K562 (cell line): ENCODE data around the gene SH3BGRL3. TPM values are rescaled to one million over a fixed set of nuclear protein-coding genes. Genes with fewer than 3 reads are reported as not detected.

Experiments
- HNRNPUL1 ChIP-seq: fragments of 200-400 bp; formaldehyde crosslinking; IDR thresholded peaks from 2 replicates; pipeline ENCODE4 v1.6.1; 2017; ENCODE audit warnings: low read length
- ILK ChIP-seq: fragments of 450-650 bp; IDR thresholded peaks from 2 replicates; pipeline ENCODE4 v1.6.1; 2016; ENCODE audit warnings: missing genetic modification characterization, low read depth, mild to moderate bottlenecking, missing compliant biosample characterization, moderate library complexity, borderline replicate concordance
- KLF6 ChIP-seq: fragments of 250-450 bp; sonication (Bioruptor Pico); IDR thresholded peaks from 2 replicates; pipeline ENCODE4 v1.4.0; 2020; ENCODE audit warnings: mild to moderate bottlenecking, moderate library complexity, borderline replicate concordance
- LCOR ChIP-seq: sonication (generic); formaldehyde crosslinking; IDR thresholded peaks from 2 replicates; pipeline ENCODE4 v1.8.0; 2022; ENCODE audit warnings: mild to moderate bottlenecking, missing genetic modification reagents
- MXD1 ChIP-seq: fragments of 250-450 bp; sonication (Bioruptor Pico); IDR thresholded peaks from 2 replicates; pipeline ENCODE4 v1.8.0; 2021; ENCODE audit warnings: borderline replicate concordance, mild to moderate bottlenecking, moderate library complexity; ENCODE audit not compliant: poor library complexity, severe bottlenecking
- PHTF2 ChIP-seq: fragments of 250-450 bp; sonication (Bioruptor Pico); IDR thresholded peaks from 2 replicates; pipeline ENCODE4 v1.5.0; 2021; ENCODE audit warnings: mild to moderate bottlenecking
- RAD51 ChIP-seq: fragments of 450-650 bp; IDR thresholded peaks from 2 replicates; pipeline ENCODE4 v1.7.1; 2016; ENCODE audit warnings: low read depth, mild to moderate bottlenecking, borderline replicate concordance
- SFPQ ChIP-seq: fragments of 200-400 bp; formaldehyde crosslinking; IDR thresholded peaks from 2 replicates; pipeline ENCODE4 v1.6.1; 2017; ENCODE audit warnings: mild to moderate bottlenecking, low read depth, low read length, moderate library complexity
- SRSF9 ChIP-seq: fragments of 200-400 bp; formaldehyde crosslinking; IDR thresholded peaks from 2 replicates; pipeline ENCODE4 v1.6.1; 2017; ENCODE audit warnings: low read depth, low read length, borderline replicate concordance
- SUPT5H ChIP-seq: fragments of 450-650 bp; IDR thresholded peaks from 2 replicates; pipeline ENCODE4 v1.6.1; 2016
- ZNF3 ChIP-seq: fragments of 250-450 bp; sonication (Bioruptor Pico); IDR thresholded peaks from 2 replicates; pipeline ENCODE4 v1.5.0; 2021; ENCODE audit warnings: mild to moderate bottlenecking, moderate library complexity
- polyA plus RNA-seq, 8 experiments: library from polyadenylated mRNA; depleted of rRNA in 4 of 8; stranded (reverse) in 5 of 8; unstranded in 3 of 8; fragments of >200 nt; fragmentation: Nextera tagmentation in 2 of 8; fragmentation: Illumina TruSeq in 1 of 8; extraction: Ambion mirVana in 2 of 8; extraction: Trizol in 1 of 8; gene quantifications; 2 replicates each; pipeline versions ENCODE4 v1.2.1 to v1.2.3, GENCODE V29; 2011 to 2014; ENCODE audit warnings: inconsistent platforms in 1 of 8, missing spikeins in 1 of 8
- total RNA-seq, 7 experiments: library from RNA; depleted of rRNA in 6 of 7; stranded (reverse); fragments of >200 nt in 6 of 7; fragmentation: Illumina TruSeq in 2 of 7; extraction: Trizol in 2 of 7; gene quantifications; 2 replicates each; pipeline versions ENCODE4 v1.2.1 to v1.2.3, GENCODE V29; 2011 to 2021; ENCODE audit warnings: low replicate concordance in 1 of 7
- TF ChIP-seq, protein P1 (sequence below): fragments of 450-650 bp; IDR thresholded peaks from 2 replicates; pipeline ENCODE4 v1.6.1; 2017; ENCODE audit warnings: antibody characterized with exemption
- TF ChIP-seq, protein P2 (sequence below): fragments of 200-800 bp; sonication (Bioruptor generic); IDR thresholded peaks from 2 replicates; pipeline ENCODE4 v1.6.1; 2017; ENCODE audit warnings: missing genetic modification characterization, missing compliant biosample characterization
- TF ChIP-seq, protein P3 (sequence below): fragments of 450-650 bp; IDR thresholded peaks from 2 replicates; pipeline ENCODE4 v1.6.1; 2017; ENCODE audit warnings: antibody characterized with exemption, mild to moderate bottlenecking

SH3BGRL3 gene
- total and polyA plus RNA-seq, 9 of the 15 experiments (the other 6 are each of a cell fraction or from before 2014, with no cell fraction given): 30.3 to 140 (median 54.2) TPM

DNA sequence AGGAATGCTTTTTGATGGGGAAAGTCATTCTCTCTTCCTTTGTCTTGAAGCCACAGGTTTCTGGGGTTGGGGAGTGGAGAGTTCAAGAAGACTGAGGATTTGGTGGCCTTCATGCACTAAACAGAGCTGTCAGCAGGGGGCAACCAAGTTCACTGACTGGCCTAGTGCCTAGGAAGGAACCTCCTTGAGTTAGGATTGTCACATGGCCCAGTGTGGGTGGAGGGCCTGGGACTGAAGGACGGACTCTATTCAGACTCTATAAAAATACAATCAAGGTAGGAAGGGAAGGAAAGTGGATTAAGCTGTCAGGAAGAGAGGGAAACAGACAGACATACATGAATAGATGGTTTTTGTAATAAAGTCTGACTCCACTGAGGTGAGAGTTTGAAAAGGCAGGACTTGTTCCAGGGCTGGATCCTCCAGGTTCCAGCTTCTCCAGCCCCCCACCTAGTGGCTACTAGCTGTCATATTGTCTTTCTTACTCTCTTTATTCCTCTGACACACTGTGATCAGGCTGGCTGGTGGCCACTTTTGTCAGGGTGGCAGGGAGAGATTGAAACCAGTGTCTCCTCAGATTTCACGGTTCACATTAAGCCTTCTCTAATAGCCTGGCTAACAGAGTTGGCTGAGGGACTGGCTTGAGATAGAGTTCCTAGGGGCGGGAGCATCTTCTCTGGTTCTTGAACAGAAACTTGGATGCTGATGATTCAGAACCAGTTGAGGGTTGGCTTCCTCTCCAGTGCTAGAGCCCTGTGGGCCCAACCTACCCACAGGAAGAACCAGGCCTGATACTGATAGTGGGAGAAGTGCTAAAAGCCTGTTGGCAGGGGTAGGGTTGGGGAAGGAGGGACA lies 4.1 kb upstream of the SH3BGRL3 start (continued):
- TF ChIP-seq KLF6 (CRISPR knock-in tag) (no peak), SRSF9 (no peak), ZNF3 (CRISPR knock-in tag) (no peak), SUPT5H (no peak), PHTF2 (CRISPR knock-in tag) (no peak), HNRNPUL1 (no peak), SFPQ (no peak), MXD1 (no peak), ILK (tag) (no peak), LCOR (peak; percentile 57; the same call in 1 of the 2 replicates), RAD51 (peak; percentile 92)
- TF ChIP-seq, protein P1, sequence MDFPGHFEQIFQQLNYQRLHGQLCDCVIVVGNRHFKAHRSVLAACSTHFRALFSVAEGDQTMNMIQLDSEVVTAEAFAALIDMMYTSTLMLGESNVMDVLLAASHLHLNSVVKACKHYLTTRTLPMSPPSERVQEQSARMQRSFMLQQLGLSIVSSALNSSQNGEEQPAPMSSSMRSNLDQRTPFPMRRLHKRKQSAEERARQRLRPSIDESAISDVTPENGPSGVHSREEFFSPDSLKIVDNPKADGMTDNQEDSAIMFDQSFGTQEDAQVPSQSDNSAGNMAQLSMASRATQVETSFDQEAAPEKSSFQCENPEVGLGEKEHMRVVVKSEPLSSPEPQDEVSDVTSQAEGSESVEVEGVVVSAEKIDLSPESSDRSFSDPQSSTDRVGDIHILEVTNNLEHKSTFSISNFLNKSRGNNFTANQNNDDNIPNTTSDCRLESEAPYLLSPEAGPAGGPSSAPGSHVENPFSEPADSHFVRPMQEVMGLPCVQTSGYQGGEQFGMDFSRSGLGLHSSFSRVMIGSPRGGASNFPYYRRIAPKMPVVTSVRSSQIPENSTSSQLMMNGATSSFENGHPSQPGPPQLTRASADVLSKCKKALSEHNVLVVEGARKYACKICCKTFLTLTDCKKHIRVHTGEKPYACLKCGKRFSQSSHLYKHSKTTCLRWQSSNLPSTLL: no peak
- TF ChIP-seq, protein P2, sequence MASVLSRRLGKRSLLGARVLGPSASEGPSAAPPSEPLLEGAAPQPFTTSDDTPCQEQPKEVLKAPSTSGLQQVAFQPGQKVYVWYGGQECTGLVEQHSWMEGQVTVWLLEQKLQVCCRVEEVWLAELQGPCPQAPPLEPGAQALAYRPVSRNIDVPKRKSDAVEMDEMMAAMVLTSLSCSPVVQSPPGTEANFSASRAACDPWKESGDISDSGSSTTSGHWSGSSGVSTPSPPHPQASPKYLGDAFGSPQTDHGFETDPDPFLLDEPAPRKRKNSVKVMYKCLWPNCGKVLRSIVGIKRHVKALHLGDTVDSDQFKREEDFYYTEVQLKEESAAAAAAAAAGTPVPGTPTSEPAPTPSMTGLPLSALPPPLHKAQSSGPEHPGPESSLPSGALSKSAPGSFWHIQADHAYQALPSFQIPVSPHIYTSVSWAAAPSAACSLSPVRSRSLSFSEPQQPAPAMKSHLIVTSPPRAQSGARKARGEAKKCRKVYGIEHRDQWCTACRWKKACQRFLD (CRISPR knock-in tag): peak; percentile 73; the same call in 1 of the 2 replicates
- TF ChIP-seq, protein P3, sequence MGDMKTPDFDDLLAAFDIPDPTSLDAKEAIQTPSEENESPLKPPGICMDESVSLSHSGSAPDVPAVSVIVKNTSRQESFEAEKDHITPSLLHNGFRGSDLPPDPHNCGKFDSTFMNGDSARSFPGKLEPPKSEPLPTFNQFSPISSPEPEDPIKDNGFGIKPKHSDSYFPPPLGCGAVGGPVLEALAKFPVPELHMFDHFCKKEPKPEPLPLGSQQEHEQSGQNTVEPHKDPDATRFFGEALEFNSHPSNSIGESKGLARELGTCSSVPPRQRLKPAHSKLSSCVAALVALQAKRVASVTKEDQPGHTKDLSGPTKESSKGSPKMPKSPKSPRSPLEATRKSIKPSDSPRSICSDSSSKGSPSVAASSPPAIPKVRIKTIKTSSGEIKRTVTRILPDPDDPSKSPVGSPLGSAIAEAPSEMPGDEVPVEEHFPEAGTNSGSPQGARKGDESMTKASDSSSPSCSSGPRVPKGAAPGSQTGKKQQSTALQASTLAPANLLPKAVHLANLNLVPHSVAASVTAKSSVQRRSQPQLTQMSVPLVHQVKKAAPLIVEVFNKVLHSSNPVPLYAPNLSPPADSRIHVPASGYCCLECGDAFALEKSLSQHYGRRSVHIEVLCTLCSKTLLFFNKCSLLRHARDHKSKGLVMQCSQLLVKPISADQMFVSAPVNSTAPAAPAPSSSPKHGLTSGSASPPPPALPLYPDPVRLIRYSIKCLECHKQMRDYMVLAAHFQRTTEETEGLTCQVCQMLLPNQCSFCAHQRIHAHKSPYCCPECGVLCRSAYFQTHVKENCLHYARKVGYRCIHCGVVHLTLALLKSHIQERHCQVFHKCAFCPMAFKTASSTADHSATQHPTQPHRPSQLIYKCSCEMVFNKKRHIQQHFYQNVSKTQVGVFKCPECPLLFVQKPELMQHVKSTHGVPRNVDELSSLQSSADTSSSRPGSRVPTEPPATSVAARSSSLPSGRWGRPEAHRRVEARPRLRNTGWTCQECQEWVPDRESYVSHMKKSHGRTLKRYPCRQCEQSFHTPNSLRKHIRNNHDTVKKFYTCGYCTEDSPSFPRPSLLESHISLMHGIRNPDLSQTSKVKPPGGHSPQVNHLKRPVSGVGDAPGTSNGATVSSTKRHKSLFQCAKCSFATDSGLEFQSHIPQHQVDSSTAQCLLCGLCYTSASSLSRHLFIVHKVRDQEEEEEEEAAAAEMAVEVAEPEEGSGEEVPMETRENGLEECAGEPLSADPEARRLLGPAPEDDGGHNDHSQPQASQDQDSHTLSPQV: peak; percentile 85
